Muscle layer of duodenum (tissue), 2 donors: ENCODE measurements around the gene AKR1C2.
"Not testable (repeated sequence)": the region's sequence is repeated elsewhere in the genome, so short reads cannot be mapped to it uniquely, and the experiment has no call there.

Experiments used
- H3K27ac ChIP-seq: one replicate; pipeline ENCODE4 v1.7.0; 2013; ENCODE audit warnings: mild to moderate bottlenecking, low read length
- H3K27me3 ChIP-seq: one replicate; pipeline ENCODE4 v1.7.0; 2013; ENCODE audit warnings: low read depth, mild to moderate bottlenecking, control low read depth, low read length
- H3K36me3 ChIP-seq, 2 donors: one replicate each; pipeline ENCODE4 v1.7.0; 2013; ENCODE audit warnings: low read length in 2 of 2, control low read depth in 1 of 2, mild to moderate bottlenecking in 1 of 2; ENCODE audit not compliant: insufficient read depth in 2 of 2, control insufficient read depth in 1 of 2
- H3K4me1 ChIP-seq, 2 donors: one replicate each; pipeline ENCODE4 v1.7.0; 2013; ENCODE audit warnings: low read length in 2 of 2, mild to moderate bottlenecking in 2 of 2, control low read depth in 1 of 2, moderate library complexity in 1 of 2; ENCODE audit not compliant: insufficient read depth in 2 of 2, control insufficient read depth in 1 of 2
- H3K4me3 ChIP-seq, 2 donors: one replicate each; pipeline ENCODE4 v1.7.0; 2013; ENCODE audit warnings: low read length in 2 of 2, low read depth in 1 of 2, mild to moderate bottlenecking in 1 of 2
- H3K9me3 ChIP-seq, 2 donors: one replicate each; pipeline ENCODE4 v1.7.0; 2013; ENCODE audit warnings: low read length in 2 of 2, control low read depth in 1 of 2, mild to moderate bottlenecking in 1 of 2; ENCODE audit not compliant: control insufficient read depth in 1 of 2
- donor health status: healthy.

Gene AKR1C2

DNA sequence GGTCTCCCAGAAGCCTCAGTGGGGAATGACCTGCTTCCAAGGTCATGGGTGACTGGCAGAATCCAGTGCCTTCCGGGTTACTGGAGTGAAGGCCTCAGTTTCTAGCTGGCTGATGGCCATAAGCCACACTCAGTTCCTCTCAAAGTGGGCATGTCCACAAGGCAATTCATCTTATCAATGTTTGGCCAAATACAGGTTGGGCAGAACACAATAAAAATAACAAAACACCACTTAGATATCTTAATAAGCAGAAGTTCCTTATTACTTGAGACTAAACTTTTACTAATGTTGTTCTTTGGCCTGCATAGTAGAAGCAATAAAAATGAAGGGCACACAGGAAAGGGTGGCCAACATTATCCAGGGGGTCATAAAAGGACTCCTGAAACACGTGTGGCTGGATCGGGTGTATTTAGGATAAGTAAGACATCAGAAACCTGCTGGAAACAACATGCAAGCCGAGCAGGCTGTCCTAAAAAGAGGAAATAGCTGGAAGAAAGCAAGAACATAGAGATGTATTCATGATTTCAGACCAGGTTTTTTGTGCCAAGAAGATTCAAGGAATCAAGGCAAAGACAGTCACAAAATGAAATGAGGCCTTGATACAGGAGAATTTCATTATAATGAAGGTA, 19.6 kb upstream of the AKR1C2 start:
- Histone ChIP-seq H3K27me3 (no peaks in the 10 kb centered on the region), H3K4me1 (peaks cover 0 to 2% of the 10 kb centered on the region in 2 donors), H3K36me3 (no peaks in the 10 kb centered on the region), H3K4me3 (no peak overlapping the region), H3K9me3 (no peaks in the 10 kb centered on the region), H3K27ac (no peak overlapping the region)

DNA sequence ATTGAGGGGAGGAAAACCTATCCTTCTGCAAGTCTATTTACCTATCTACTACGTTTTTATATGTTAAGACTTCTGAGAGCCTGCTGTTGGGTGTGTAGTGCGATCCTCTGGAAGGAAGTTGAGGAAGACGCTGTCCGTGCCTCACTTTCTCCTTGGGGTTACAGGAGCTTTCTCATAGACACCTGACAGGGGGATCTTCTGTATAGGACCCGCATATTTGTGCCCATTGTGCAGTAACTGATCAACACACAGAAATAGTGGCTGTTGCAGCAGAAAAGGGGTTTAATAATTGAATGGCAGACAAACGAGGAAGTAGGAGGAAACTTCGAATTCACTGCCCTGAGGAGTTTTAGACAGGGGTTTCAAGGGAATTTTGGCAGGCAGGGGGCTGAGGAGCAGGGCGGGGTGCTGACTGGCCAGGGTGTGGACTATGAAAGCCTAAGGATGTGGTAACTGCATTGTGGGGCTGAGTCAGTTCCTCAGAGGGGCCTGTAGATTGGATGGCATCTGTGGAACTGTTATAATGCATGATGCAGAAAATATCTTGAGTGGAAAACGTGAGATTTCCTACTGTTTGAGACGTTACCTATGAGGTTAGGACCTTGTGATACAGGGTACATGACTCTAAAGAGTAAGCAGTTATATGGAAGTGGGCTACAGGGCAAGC, 18.1 kb upstream of the AKR1C2 start:
- H3K9me3 ChIP-seq, H3K27ac ChIP-seq, H3K27me3 ChIP-seq, H3K4me1 ChIP-seq, H3K4me3 ChIP-seq, H3K36me3 ChIP-seq: not testable (repeated sequence)

DNA sequence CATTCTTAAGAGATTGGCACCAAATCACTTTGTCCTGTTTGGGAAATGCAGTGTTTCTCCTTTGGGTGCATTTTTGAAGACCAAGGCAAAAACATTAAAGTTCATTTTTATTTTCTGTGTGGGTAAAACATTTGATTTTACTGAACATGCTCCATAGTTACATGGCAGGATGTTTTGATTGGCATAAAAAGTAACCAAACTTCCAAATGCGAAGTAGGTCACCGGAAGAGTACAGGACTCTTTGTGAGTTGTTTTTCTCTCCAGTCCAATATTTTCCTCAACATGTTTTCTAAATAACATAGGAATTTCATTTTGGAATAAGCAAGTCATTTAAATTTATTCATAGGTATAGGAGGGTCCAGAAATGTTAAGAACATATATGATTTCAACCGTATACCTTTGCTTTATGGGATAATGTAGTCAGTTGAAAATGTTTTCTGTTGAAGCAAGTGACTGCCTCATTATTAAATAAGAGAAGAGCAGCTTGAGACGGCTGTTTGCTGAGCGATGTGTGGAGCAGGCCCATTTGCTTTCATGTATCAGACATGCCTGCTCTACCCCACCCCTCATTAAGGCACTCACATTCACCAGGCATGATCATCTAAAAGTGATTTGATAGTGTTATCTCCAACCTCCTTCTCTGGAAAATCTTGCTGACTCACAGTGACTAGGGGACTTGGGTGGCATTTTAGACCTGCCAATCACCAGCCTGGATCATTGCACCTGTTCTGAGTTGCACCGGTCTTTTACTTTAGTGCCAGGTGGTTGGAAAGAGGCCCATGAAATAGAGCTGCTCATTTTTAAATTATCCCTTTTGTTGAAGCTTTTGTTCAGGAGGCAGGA, 16.3 kb upstream of the AKR1C2 start:
- not testable (repeated sequence) for H3K27ac ChIP-seq, H3K4me1 ChIP-seq, H3K4me3 ChIP-seq, H3K36me3 ChIP-seq, H3K27me3 ChIP-seq, H3K9me3 ChIP-seq

DNA sequence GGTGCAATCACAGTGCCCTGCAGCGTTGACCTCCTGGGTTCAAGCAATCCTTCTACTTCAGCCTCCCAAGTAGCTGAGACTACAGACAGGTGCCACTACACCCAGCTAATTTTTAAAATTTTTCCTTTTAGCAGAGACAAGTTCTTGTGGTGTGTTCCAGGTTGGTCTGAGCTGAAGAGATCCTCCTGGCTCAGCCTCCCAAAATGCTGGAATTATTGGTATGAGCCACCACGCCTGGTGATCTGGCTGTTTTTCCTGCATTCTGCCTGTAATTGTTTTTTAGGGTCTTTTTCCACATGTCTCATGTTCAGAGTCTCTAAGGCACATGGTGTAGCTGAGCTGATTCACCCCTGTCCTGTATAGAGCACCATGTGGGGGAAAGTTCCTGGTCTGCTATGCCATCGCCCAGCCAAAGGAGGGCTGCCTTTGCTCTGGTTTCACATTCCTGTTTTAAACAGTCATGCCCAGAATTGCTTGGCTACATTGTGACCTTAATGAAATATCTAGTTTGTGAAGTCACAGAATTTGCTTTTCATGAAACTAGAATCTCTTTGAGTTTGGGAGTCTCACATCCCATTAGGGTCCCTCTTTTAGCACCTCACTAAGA, 15.1 kb upstream of the AKR1C2 start:
- H3K4me1 ChIP-seq, H3K4me3 ChIP-seq, H3K9me3 ChIP-seq, H3K27ac ChIP-seq, H3K27me3 ChIP-seq, H3K36me3 ChIP-seq: not testable (repeated sequence)

DNA sequence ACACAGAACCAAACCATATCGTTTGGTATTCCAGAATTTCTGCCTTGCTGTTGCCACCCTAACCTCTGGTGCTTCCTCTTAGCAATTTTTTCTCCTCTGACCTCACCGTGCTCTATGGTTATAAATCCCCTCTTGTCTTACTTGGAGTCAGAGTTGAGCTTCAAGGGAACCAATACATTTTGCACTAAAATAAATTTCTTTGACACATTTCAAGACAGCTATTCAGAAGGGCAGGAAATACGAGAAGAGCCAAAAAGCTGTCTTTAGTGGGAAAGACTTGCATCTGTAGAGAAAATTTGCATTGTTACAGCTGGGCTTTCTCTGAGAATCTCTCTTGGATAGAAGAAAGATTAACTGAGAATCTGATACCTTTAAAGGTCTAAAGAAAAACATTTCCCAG, 14.5 kb upstream of the AKR1C2 start:
- no peaks in the 10 kb centered on the region for H3K4me1 ChIP-seq
- no peak overlapping the region for H3K4me3 ChIP-seq
- H3K27me3 ChIP-seq: no peaks in the 10 kb centered on the region
- no peaks in the 10 kb centered on the region for H3K36me3 ChIP-seq
- H3K27ac ChIP-seq: no peak overlapping the region
- H3K9me3 ChIP-seq: no peaks in the 10 kb centered on the region

DNA sequence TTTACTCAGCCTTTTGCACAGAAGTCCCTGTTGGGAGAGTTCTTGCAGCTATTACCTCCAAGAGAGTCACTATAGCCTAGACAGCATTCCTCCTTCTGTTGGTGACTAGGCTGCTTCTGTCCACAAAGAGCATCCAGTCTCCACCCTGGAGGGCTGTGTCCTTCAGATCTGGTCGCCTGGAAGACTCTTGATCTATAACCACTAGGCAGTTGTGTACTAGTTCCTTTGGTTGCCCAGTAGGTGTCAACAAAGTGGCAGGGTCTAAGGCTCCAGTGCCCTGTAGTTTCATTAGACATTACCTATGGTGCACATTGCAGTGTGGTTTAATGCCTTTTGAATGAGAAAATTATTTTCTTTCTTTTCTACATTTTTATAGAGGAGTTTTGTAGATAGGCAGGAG, 11.3 kb upstream of the AKR1C2 start:
- no peaks in the 10 kb centered on the region for H3K4me1 ChIP-seq
- H3K27me3 ChIP-seq: no peaks in the 10 kb centered on the region
- H3K27ac ChIP-seq: no peak overlapping the region
- no peak overlapping the region for H3K4me3 ChIP-seq
- H3K9me3 ChIP-seq: no peaks in the 10 kb centered on the region
- no peaks in the 10 kb centered on the region for H3K36me3 ChIP-seq

DNA sequence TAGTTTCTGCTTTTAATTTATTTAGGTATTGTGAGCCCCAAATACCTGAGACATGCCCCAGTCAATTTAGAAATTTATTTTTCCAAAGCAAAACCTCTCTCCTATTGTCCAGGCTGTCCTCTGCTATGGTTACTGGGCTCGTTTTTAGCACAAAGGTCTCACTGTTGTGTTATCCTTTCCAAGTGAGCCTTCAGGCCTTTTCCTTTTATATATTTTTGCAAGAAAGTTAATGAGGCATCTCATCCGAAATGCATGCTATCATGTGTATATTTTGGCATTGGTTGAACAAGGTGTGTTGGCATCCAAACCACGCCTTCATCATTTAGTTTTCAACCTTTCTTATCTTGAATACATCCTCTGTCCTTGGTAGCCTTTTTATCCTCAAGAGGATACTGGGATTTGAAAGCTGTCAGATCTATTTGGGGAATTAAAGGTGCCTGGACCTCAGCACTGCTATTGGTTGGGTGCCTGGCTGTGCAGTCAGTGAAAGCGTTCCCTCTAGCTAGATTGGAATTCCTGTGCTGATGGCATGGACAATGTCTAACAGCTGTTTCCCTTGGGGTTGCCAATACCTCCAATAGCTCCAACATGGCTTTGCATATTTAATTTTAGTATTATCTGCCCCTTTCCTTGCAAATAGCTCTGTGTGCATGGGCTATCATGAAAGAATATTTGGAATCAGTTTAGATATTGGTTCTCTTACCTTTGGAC, 10.7 kb upstream of the AKR1C2 start:
- not testable (repeated sequence) for H3K36me3 ChIP-seq, H3K27me3 ChIP-seq, H3K4me3 ChIP-seq, H3K9me3 ChIP-seq, H3K27ac ChIP-seq, H3K4me1 ChIP-seq

DNA sequence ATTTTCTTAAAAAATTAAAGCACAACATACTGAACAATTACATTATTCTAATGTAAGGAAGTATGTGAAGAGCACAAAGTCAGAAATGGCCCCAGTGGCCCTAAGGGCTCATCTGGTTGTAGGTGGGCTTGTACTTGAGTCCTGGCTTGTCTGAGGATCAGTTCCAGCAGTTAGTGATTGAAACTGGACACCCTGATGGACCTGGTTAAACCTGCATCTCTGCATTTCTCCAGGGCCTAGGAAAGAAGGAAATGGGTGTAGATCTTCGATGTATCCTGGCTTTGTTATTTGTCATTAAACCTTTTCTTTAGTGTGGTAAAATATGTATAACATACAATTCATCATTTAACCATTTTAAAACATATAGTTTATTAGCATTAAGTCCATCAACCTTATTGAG, 9.7 kb upstream of the AKR1C2 start:
- Histone ChIP-seq H3K36me3 (no peaks in the 10 kb centered on the region), H3K27ac (no peak overlapping the region), H3K4me3 (no peak overlapping the region), H3K27me3 (no peaks in the 10 kb centered on the region), H3K4me1 (no peaks in the 10 kb centered on the region), H3K9me3 (no peaks in the 10 kb centered on the region)

DNA sequence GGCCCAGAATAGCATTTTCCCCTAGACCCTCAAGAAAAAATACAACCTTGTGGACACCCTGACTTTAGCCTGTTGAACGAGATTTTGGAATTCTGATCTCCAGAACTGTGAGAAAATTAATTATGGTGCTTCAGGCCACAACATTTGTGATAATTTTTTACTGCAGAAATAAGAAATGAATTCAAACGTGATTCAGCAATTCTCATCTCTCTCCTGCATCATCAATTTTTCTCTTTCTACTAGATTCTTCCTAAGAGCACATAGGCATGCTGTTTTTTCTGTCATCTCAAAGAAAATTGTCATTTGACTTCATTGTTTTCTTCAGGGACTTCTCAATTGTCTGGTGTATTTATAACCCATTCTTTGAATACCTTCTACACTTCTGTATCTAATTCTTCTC, 8.9 kb upstream of the AKR1C2 start:
- no peaks in the 10 kb centered on the region for H3K27me3 ChIP-seq
- H3K9me3 ChIP-seq: no peaks in the 10 kb centered on the region
- H3K36me3 ChIP-seq: no peaks in the 10 kb centered on the region
- no peaks in the 10 kb centered on the region for H3K4me1 ChIP-seq
- H3K27ac ChIP-seq: no peak overlapping the region
- H3K4me3 ChIP-seq: no peak overlapping the region

DNA sequence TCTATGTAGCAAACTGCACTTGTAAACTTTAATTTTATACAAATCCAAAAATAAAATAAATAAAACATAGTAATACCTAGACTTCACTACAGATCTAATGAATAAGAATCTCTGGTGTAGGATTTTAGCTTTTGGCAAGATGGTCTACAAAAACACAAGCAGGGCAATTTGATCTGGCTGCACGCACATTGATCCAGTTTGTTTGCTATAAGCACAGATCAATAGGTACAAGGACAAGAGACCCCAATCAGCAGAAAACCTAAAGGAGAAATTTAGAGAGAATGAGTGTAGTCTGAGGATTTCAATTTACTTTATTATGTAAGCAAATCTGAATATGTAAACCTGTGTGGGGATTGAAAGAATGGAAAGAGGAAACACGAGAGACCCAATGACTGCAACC, 7.7 kb upstream of the AKR1C2 start:
- not testable (repeated sequence) for H3K27ac ChIP-seq, H3K4me3 ChIP-seq, H3K9me3 ChIP-seq, H3K36me3 ChIP-seq, H3K27me3 ChIP-seq, H3K4me1 ChIP-seq

DNA sequence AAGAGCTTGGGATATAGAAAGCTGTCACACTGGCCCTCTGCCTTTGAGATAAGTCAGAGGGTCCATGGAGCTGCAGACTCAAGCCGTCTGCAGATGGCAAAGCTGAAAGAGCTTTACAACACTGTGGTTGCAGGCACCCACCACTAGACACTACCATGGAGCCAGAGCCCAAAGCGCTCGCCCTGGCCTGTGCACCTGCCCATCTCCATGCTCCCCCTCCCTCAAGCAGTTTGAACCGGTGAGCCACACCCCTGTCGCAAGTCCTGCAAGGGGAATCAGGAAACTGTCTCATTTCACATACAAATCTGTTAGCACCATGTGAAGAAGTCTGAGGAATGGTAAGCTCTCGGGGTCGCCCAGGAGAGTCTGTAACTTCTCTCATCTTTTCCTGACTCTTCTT, 6.4 kb upstream of the AKR1C2 start:
- H3K27me3 ChIP-seq, H3K4me3 ChIP-seq, H3K27ac ChIP-seq, H3K36me3 ChIP-seq, H3K9me3 ChIP-seq, H3K4me1 ChIP-seq: not testable (repeated sequence)
